Muscle layer of duodenum (tissue), 2 donors: ENCODE measurements around the gene COX6A1.
"Not testable (repeated sequence)": the region's sequence is repeated elsewhere in the genome, so short reads cannot be mapped to it uniquely, and the experiment has no call there.

Experiments used
- H3K27ac ChIP-seq: one replicate; pipeline ENCODE4 v1.7.0; 2013; ENCODE audit warnings: mild to moderate bottlenecking, low read length
- H3K27me3 ChIP-seq: one replicate; pipeline ENCODE4 v1.7.0; 2013; ENCODE audit warnings: low read depth, mild to moderate bottlenecking, control low read depth, low read length
- H3K36me3 ChIP-seq, 2 donors: one replicate each; pipeline ENCODE4 v1.7.0; 2013; ENCODE audit warnings: low read length in 2 of 2, control low read depth in 1 of 2, mild to moderate bottlenecking in 1 of 2; ENCODE audit not compliant: insufficient read depth in 2 of 2, control insufficient read depth in 1 of 2
- H3K4me1 ChIP-seq, 2 donors: one replicate each; pipeline ENCODE4 v1.7.0; 2013; ENCODE audit warnings: low read length in 2 of 2, mild to moderate bottlenecking in 2 of 2, control low read depth in 1 of 2, moderate library complexity in 1 of 2; ENCODE audit not compliant: insufficient read depth in 2 of 2, control insufficient read depth in 1 of 2
- H3K4me3 ChIP-seq, 2 donors: one replicate each; pipeline ENCODE4 v1.7.0; 2013; ENCODE audit warnings: low read length in 2 of 2, low read depth in 1 of 2, mild to moderate bottlenecking in 1 of 2
- H3K9me3 ChIP-seq, 2 donors: one replicate each; pipeline ENCODE4 v1.7.0; 2013; ENCODE audit warnings: low read length in 2 of 2, control low read depth in 1 of 2, mild to moderate bottlenecking in 1 of 2; ENCODE audit not compliant: control insufficient read depth in 1 of 2
- donor health status: healthy.

The COX6A1 gene

DNA sequence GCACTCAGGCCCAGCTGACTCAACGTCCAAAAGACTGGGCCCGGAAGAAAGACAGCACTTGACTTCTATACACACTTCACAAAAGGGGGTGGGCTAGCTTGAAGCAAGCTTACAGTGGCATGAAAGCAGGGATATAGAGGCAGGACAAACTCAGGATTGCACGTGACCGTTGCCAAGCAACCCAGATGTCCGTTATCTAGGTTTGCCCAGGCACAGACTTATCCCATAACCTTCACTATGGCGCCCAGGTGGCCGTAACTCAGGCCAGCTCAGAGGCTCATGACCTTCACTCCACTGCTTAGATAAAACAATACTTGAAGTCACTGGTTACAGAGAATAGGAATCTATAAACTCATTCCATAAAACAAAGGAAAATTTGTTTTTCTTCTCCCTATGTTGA lies 49.6 kb downstream of the COX6A1 start:
- H3K4me3 ChIP-seq, H3K27me3 ChIP-seq, H3K4me1 ChIP-seq, H3K9me3 ChIP-seq, H3K27ac ChIP-seq, H3K36me3 ChIP-seq: not testable (repeated sequence)

DNA sequence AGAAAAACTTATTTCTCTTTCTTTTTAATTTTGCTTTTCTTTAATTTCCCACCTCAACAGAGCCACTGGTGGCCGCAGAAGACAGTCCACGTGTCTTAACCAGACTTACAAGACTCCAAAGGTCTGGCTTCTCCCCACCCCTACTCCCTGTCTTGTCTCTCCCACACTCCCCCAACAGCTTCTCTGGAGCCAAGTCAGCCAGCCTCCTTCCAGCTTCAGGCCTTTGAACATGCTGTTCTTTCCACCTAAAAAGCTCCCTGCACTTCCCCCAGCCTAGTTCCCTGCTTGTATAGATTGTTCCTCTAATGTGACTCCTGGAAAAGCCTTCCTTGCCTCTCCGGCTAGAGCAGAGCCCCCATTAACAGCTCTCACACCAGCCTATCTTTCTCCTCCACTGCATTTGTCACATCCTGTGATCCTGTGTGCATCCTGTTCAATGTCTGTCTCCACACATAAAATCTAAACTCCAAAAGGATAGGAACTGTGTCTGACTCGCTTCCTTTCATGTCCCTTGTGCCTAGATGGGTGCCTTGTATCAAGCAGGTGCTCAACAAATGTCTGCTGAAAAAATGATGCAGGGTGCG lies 50.2 kb downstream of the COX6A1 start:
- Histone ChIP-seq H3K4me1 (no peaks in the 10 kb centered on the region), H3K36me3 (peaks cover 5% of the 10 kb centered on the region in 2 donors), H3K27me3 (no peaks in the 10 kb centered on the region), H3K27ac (no peak overlapping the region), H3K4me3 (no peak overlapping the region), H3K9me3 (no peaks in the 10 kb centered on the region)

DNA sequence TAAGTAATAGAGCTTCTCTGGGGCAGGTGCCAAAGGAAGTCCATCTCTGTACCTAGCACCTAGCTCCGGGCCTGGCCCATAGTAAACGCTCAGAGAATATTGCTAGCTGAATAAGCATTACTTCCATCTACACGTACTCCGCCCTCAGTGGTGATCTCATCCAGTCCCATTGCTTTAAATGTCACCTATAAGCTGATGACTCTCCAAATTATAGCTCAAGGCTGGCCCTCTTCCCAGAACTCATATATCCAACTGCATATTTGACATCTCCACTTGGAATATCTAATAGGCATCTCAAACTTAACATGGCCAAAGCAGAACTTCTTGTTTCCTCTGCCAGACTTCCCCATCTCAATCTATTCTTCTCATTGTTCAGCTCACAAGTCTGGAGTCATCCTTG lies 51.1 kb downstream of the COX6A1 start:
- Histone ChIP-seq H3K27me3 (no peaks in the 10 kb centered on the region), H3K4me1 (no peaks in the 10 kb centered on the region), H3K4me3 (no peak overlapping the region), H3K9me3 (no peaks in the 10 kb centered on the region), H3K27ac (no peak overlapping the region), H3K36me3 (peaks cover 5% of the 10 kb centered on the region in 2 donors)

DNA sequence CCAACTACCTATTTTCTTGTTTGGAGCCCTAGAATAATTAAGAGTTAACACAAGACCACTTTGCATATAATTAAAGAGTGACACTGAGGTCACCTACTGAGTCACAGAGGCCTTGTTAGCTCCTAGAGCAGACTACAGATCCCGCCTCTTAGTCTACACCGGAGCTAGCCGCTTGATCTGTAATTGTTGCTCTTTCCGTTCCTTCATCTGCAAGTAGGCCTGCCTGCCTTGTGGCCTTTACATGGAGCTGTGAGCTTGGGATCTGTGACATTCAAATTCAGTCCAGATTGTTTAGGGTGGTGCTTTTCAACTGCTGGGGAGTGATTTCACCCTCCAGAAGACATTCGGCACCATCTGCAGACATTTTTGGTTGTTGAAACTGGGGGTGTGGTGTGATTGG lies 52.4 kb downstream of the COX6A1 start:
- H3K27ac ChIP-seq, result no peak overlapping the region
- H3K36me3 ChIP-seq, result peaks cover 5% of the 10 kb centered on the region in 2 donors
- no peak overlapping the region for H3K4me3 ChIP-seq
- peaks cover 0 to 7% of the 10 kb centered on the region in 2 donors for H3K4me1 ChIP-seq
- H3K27me3 ChIP-seq, result no peaks in the 10 kb centered on the region
- H3K9me3 ChIP-seq, result no peaks in the 10 kb centered on the region
